ENCODE measurements around the gene ATOH1.

Gene ATOH1, protein sequence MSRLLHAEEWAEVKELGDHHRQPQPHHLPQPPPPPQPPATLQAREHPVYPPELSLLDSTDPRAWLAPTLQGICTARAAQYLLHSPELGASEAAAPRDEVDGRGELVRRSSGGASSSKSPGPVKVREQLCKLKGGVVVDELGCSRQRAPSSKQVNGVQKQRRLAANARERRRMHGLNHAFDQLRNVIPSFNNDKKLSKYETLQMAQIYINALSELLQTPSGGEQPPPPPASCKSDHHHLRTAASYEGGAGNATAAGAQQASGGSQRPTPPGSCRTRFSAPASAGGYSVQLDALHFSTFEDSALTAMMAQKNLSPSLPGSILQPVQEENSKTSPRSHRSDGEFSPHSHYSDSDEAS

DNA sequence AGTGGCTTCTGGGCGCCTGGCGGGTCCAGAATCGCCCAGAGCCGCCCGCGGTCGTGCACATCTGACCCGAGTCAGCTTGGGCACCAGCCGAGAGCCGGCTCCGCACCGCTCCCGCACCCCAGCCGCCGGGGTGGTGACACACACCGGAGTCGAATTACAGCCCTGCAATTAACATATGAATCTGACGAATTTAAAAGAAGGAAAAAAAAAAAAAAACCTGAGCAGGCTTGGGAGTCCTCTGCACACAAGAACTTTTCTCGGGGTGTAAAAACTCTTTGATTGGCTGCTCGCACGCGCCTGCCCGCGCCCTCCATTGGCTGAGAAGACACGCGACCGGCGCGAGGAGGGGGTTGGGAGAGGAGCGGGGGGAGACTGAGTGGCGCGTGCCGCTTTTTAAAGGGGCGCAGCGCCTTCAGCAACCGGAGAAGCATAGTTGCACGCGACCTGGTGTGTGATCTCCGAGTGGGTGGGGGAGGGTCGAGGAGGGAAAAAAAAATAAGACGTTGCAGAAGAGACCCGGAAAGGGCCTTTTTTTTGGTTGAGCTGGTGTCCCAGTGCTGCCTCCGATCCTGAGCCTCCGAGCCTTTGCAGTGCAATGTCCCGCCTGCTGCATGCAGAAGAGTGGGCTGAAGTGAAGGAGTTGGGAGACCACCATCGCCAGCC lies at the start of gene ATOH1:
ATOH1 (plus strand) TSS at position 422 of the 663 bp plus-strand sequence; CDS start at position 596, 174 bp downstream.
- H3K36me3 ChIP-seq (ENCODE audit: control insufficient read depth in 2 of 2, insufficient read depth in 2 of 2, low read length in 2 of 2): no peaks in the 10 kb centered on the region
- peaks cover 44 to 72% of the 10 kb centered on the region in 2 donors for H3K27me3 ChIP-seq (ENCODE audit: control insufficient read depth in 1 of 2, insufficient read depth in 2 of 2, low read length in 2 of 2)
- H3K4me3 ChIP-seq (ENCODE audit: low read length in 2 of 2): peak within 1 kb of the TSS; percentile 62 to 65
- H3K4me1 ChIP-seq (ENCODE audit: control insufficient read depth, insufficient read depth, low read length): peaks cover 20% of the 10 kb centered on the region
- H3K27ac ChIP-seq (ENCODE audit: low read length): no peak within 1 kb of the TSS
- peaks cover 0 to 4% of the 10 kb centered on the region in 2 donors for H3K9me3 ChIP-seq (ENCODE audit: control insufficient read depth in 2 of 2, low read length in 2 of 2)
- no peak within 1 kb of the TSS for H3K9ac ChIP-seq (ENCODE audit: low read length in 2 of 2)

DNA sequence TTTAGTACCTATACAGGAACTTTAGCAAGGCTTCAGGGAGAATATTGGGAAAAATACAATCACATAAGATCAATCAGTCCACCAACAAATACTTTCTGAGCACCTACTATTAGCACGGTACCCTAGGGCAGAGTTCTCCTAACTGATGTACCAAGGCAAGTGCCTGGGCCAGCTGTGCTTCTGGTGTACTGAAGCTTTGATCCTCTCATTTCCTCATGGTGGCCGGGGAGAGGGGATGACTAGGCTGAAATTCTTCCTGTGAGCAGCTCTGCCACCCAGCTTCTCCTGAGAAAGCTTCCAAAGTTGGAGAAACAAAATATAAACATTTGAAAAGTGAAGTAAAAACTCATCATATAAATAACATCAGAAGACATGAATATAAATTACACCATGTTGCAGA lies 49.3 kb upstream of the ATOH1 start:
- Histone ChIP-seq H3K4me1 (ENCODE audit: control insufficient read depth, insufficient read depth, low read length) (no peaks in the 10 kb centered on the region), H3K9me3 (ENCODE audit: control insufficient read depth in 2 of 2, low read length in 2 of 2) (no peaks in the 10 kb centered on the region), H3K4me3 (ENCODE audit: low read length in 2 of 2) (no peak overlapping the region), H3K27me3 (ENCODE audit: control insufficient read depth in 1 of 2, insufficient read depth in 2 of 2, low read length in 2 of 2) (no peaks in the 10 kb centered on the region), H3K9ac (ENCODE audit: low read length in 2 of 2) (no peak overlapping the region), H3K36me3 (ENCODE audit: control insufficient read depth in 2 of 2, insufficient read depth in 2 of 2, low read length in 2 of 2) (no peaks in the 10 kb centered on the region), H3K27ac (ENCODE audit: low read length) (no peak overlapping the region)

DNA sequence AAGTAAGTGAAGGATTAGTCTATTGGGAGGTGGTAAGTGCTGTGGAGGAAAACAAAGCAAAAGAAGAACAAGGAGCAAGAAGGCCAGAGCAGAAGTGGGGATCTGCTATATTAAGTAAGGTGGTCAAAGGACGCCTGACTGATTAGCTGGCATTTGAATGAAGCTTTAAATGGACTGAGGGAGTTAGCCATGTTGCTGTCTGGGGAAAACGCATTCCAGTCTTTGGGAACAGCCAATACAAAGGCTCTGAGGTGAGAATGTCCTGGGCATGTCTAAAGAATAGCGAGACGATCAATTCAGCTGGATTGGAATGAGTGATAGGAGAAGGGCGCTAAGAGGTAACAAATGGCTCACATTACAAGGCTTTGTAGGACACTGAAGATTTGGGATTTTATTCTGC lies 48.5 kb upstream of the ATOH1 start:
- Histone ChIP-seq H3K27ac (ENCODE audit: low read length) (no peak overlapping the region), H3K27me3 (ENCODE audit: control insufficient read depth in 1 of 2, insufficient read depth in 2 of 2, low read length in 2 of 2) (no peaks in the 10 kb centered on the region), H3K4me3 (ENCODE audit: low read length in 2 of 2) (no peak overlapping the region), H3K4me1 (ENCODE audit: control insufficient read depth, insufficient read depth, low read length) (no peaks in the 10 kb centered on the region), H3K9ac (ENCODE audit: low read length in 2 of 2) (no peak overlapping the region), H3K9me3 (ENCODE audit: control insufficient read depth in 2 of 2, low read length in 2 of 2) (no peaks in the 10 kb centered on the region), H3K36me3 (ENCODE audit: control insufficient read depth in 2 of 2, insufficient read depth in 2 of 2, low read length in 2 of 2) (no peaks in the 10 kb centered on the region)

DNA sequence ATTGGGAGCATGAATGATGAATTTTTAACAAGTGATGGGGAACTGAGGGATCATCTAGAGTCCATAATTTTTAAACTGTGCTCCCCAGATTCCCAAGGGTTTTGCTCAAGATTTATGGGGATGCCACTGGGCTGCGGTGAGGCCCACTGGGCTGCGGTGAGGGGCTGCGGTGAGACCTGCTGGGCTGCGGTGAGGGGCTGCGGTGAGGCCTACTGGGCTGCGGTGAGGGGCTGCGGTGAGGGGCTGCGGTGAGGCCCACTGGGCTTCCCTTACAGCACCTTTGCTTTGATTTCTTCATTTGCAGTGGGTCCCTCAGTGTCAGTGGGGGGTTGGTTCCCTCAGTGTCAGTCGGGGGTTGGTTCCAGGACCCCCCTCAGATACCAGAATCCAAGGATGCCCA lies 47.4 kb upstream of the ATOH1 start:
- Histone ChIP-seq H3K27ac (ENCODE audit: low read length) (no peak overlapping the region), H3K4me1 (ENCODE audit: control insufficient read depth, insufficient read depth, low read length) (no peaks in the 10 kb centered on the region), H3K9me3 (ENCODE audit: control insufficient read depth in 2 of 2, low read length in 2 of 2) (no peaks in the 10 kb centered on the region), H3K9ac (ENCODE audit: low read length in 2 of 2) (no peak overlapping the region), H3K27me3 (ENCODE audit: control insufficient read depth in 1 of 2, insufficient read depth in 2 of 2, low read length in 2 of 2) (no peaks in the 10 kb centered on the region), H3K36me3 (ENCODE audit: control insufficient read depth in 2 of 2, insufficient read depth in 2 of 2, low read length in 2 of 2) (no peaks in the 10 kb centered on the region), H3K4me3 (ENCODE audit: low read length in 2 of 2) (no peak overlapping the region)

DNA sequence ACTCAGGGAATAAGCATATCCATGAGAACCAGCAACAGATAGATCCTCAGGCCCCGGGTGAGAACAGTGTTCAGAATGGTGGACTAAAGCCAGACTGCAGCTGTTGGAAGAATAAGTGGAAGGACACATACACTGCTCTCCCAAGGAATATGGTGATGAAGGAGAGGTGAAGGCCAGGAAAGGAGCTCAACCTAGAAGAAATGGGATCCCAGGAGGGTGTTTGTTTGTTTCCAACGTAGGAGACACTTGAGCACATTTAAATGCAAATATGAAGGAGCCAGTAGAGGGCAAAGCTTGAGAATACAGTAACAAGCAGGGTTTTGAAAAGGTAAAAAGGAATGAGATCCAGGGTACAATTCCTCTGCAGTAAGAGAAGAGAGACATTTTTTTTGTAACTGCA lies 42.4 kb upstream of the ATOH1 start:
- Histone ChIP-seq H3K4me1 (ENCODE audit: control insufficient read depth, insufficient read depth, low read length) (no peaks in the 10 kb centered on the region), H3K4me3 (ENCODE audit: low read length in 2 of 2) (no peak overlapping the region), H3K9me3 (ENCODE audit: control insufficient read depth in 2 of 2, low read length in 2 of 2) (no peaks in the 10 kb centered on the region), H3K36me3 (ENCODE audit: control insufficient read depth in 2 of 2, insufficient read depth in 2 of 2, low read length in 2 of 2) (no peaks in the 10 kb centered on the region), H3K27me3 (ENCODE audit: control insufficient read depth in 1 of 2, insufficient read depth in 2 of 2, low read length in 2 of 2) (no peaks in the 10 kb centered on the region), H3K9ac (ENCODE audit: low read length in 2 of 2) (no peak overlapping the region), H3K27ac (ENCODE audit: low read length) (no peak overlapping the region)

DNA sequence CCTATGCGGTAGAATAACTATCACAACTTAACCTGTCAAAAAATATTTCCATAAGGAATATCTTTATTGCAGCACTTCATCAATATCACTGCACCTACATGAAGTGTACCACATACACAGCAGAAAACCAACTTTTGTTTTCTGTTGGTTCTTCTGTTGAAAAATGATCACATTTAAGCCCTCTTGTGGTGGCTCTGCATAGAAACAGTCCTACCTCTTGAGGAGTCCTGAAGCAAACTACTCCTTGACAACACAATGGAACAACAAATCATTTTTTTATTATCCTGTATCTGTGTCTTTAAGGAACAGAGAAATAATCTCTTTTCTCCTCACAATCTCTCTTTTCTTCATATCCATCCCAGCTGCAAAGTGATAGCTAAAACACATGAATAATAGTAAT lies 39.8 kb upstream of the ATOH1 start:
- H3K4me3 ChIP-seq (ENCODE audit: low read length in 2 of 2): no peak overlapping the region
- no peak overlapping the region for H3K27ac ChIP-seq (ENCODE audit: low read length)
- H3K4me1 ChIP-seq (ENCODE audit: control insufficient read depth, insufficient read depth, low read length): no peaks in the 10 kb centered on the region
- no peaks in the 10 kb centered on the region for H3K36me3 ChIP-seq (ENCODE audit: control insufficient read depth in 2 of 2, insufficient read depth in 2 of 2, low read length in 2 of 2)
- no peaks in the 10 kb centered on the region for H3K27me3 ChIP-seq (ENCODE audit: control insufficient read depth in 1 of 2, insufficient read depth in 2 of 2, low read length in 2 of 2)
- H3K9me3 ChIP-seq (ENCODE audit: control insufficient read depth in 2 of 2, low read length in 2 of 2): no peaks in the 10 kb centered on the region
- no peak overlapping the region for H3K9ac ChIP-seq (ENCODE audit: low read length in 2 of 2)

DNA sequence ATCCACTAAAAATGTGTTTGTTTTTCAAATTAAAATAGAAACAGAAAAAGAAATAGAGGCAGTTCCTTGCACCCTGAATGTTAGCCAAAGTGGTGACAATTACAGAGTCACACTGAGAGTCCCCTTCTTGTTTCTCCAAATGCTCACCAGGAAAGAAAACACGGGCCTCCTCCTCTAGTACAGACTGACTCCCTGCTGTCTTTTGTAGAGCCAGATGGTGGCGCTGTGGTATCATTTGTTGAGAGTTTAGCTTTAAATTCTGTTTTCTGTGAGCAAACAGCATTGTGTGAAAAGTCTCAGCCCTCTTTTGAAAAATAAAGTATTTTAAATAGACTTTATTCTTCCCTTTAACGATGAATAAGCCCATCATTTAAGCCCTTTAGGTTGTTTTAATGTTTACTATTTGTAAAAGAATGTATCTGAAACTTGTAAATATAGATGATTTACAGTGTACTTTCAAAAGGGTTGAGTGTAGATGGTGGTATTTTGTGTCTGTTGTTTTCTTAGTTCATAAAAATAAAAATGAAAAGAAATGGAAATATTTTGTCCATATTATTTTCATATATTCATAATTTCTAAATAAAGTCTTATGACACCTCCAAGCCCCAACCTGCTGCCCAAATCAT lies 36.9 kb upstream of the ATOH1 start:
- H3K9ac ChIP-seq (ENCODE audit: low read length in 2 of 2): no peak overlapping the region
- H3K27ac ChIP-seq (ENCODE audit: low read length): no peak overlapping the region
- H3K9me3 ChIP-seq (ENCODE audit: control insufficient read depth in 2 of 2, low read length in 2 of 2): no peaks in the 10 kb centered on the region
- H3K4me3 ChIP-seq (ENCODE audit: low read length in 2 of 2): no peak overlapping the region
- no peaks in the 10 kb centered on the region for H3K36me3 ChIP-seq (ENCODE audit: control insufficient read depth in 2 of 2, insufficient read depth in 2 of 2, low read length in 2 of 2)
- H3K4me1 ChIP-seq (ENCODE audit: control insufficient read depth, insufficient read depth, low read length): no peaks in the 10 kb centered on the region
- peaks cover 0 to 5% of the 10 kb centered on the region in 2 donors for H3K27me3 ChIP-seq (ENCODE audit: control insufficient read depth in 1 of 2, insufficient read depth in 2 of 2, low read length in 2 of 2)

DNA sequence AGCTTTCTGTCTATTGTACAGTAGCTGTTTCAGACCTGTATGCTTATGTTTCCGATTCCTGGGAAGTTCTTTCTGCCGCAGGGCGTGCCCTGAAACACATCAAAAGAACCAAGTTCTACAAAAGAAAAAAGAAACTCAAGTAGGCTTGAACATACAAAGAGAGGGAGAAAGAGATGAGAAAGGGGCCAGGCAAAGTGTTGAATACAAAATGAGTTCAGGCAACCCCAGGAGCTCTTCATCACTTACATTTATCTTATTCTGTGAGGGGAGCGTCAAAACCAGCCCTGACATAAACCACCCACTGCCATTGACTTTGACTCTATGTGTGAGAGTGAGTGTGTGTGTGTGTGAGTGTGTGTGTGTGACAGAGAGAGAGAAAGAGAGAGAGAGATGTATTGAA lies 26.5 kb upstream of the ATOH1 start:
- no peak overlapping the region for H3K4me3 ChIP-seq (ENCODE audit: low read length in 2 of 2)
- H3K36me3 ChIP-seq (ENCODE audit: control insufficient read depth in 2 of 2, insufficient read depth in 2 of 2, low read length in 2 of 2): no peaks in the 10 kb centered on the region

DNA sequence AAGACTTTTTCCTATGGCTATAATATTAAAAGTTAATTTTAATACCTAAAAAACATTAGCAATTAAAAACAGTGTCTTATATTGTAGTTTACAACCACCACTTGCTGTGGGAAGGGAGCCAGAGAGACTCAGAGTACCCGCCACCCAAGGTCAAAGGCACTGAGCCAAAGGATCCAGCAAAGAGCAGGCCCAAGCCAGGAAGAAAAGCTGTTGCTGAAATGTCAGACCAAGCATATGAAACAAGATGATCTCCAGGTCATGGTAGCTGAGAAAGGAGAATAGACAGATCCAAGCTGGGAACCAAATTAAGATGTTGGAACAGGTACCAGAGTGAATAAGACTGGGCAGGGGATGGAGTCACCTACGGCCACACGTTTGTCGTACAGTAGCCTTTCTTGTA lies 18.8 kb upstream of the ATOH1 start:
- Histone ChIP-seq H3K36me3 (ENCODE audit: control insufficient read depth in 2 of 2, insufficient read depth in 2 of 2, low read length in 2 of 2) (no peaks in the 10 kb centered on the region), H3K27me3 (ENCODE audit: control insufficient read depth in 1 of 2, insufficient read depth in 2 of 2, low read length in 2 of 2) (no peaks in the 10 kb centered on the region), H3K27ac (ENCODE audit: low read length) (no peak overlapping the region), H3K4me1 (ENCODE audit: control insufficient read depth, insufficient read depth, low read length) (peaks cover 4% of the 10 kb centered on the region), H3K9me3 (ENCODE audit: control insufficient read depth in 2 of 2, low read length in 2 of 2) (no peaks in the 10 kb centered on the region), H3K9ac (ENCODE audit: low read length in 2 of 2) (peak overlapping the region in 1 of 2 donors; percentile 6), H3K4me3 (ENCODE audit: low read length in 2 of 2) (no peak overlapping the region)

More for the DNA sequence above, 26.5 kb upstream of the ATOH1 start:
- Histone ChIP-seq H3K27ac (ENCODE audit: low read length) (no peak overlapping the region), H3K9ac (ENCODE audit: low read length in 2 of 2) (no peak overlapping the region), H3K9me3 (ENCODE audit: control insufficient read depth in 2 of 2, low read length in 2 of 2) (no peaks in the 10 kb centered on the region), H3K27me3 (ENCODE audit: control insufficient read depth in 1 of 2, insufficient read depth in 2 of 2, low read length in 2 of 2) (no peaks in the 10 kb centered on the region), H3K4me1 (ENCODE audit: control insufficient read depth, insufficient read depth, low read length) (no peaks in the 10 kb centered on the region)

DNA sequence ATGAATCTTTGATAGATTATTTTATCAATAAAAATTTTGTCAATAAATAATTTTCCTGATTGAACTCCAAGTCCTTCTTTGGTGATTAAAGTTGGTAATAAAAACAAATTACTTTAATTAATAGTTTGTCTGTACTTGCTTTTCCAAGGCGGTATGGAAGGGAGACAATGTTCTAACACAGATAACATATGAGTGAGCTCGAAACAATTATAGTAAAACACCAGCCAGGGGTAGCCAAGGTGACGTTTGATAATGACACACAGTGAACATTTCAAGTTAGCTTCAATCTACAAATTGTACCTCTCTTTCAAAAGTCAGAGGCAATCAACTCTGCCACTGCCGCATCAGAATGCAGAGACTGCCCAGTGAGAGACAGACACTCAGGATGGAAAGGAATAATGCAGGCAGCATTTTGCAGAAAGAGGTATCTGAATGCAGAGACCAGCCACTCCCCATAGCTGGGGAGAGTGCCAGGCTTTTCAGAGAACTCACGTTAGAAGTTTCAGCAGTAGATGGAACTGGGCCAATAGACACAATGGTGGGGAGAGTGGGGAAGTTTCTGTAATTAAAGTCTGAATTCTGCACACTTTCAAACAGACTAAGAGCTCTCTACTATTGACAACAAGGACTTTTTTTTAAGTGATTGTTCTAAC lies 18.1 kb upstream of the ATOH1 start:
- no peaks in the 10 kb centered on the region for H3K9me3 ChIP-seq (ENCODE audit: control insufficient read depth in 2 of 2, low read length in 2 of 2)
- H3K4me3 ChIP-seq (ENCODE audit: low read length in 2 of 2): no peak overlapping the region
- H3K36me3 ChIP-seq (ENCODE audit: control insufficient read depth in 2 of 2, insufficient read depth in 2 of 2, low read length in 2 of 2): no peaks in the 10 kb centered on the region
- H3K27ac ChIP-seq (ENCODE audit: low read length): no peak overlapping the region
- no peak overlapping the region for H3K9ac ChIP-seq (ENCODE audit: low read length in 2 of 2)
- no peaks in the 10 kb centered on the region for H3K27me3 ChIP-seq (ENCODE audit: control insufficient read depth in 1 of 2, insufficient read depth in 2 of 2, low read length in 2 of 2)
- H3K4me1 ChIP-seq (ENCODE audit: control insufficient read depth, insufficient read depth, low read length): peaks cover 4% of the 10 kb centered on the region
